Ovary (tissue), 3 donors: Measurements from ENCODE around the gene KBTBD13.
"Not testable (repeated sequence)": the region's sequence is repeated elsewhere in the genome, so short reads cannot be mapped to it uniquely, and the experiment has no call there.

Experiments used
- CTCF ChIP-seq, 3 donors: fragments of 450-650 bp in 2 of 3; fragments of 200-600 bp in 1 of 3; IDR thresholded peaks; one replicate each; pipeline versions ENCODE4 v1.5.1 to v1.8.0; 2016 to 2022; ENCODE audit warnings: antibody characterized with exemption in 3 of 3, mild to moderate bottlenecking in 1 of 3
- EP300 ChIP-seq: sonication (generic); formaldehyde crosslinking; IDR thresholded peaks from one replicate; pipeline ENCODE4 v1.6.1; 2017; ENCODE audit warnings: antibody characterized with exemption
- POLR2A ChIP-seq: fragments of 450-650 bp; IDR thresholded peaks from one replicate; pipeline ENCODE4 v1.6.1; 2017; ENCODE audit warnings: antibody characterized with exemption, mild to moderate bottlenecking, moderate library complexity
- donor health status: DM: no; HTN: no; CAD: no.

DNA sequence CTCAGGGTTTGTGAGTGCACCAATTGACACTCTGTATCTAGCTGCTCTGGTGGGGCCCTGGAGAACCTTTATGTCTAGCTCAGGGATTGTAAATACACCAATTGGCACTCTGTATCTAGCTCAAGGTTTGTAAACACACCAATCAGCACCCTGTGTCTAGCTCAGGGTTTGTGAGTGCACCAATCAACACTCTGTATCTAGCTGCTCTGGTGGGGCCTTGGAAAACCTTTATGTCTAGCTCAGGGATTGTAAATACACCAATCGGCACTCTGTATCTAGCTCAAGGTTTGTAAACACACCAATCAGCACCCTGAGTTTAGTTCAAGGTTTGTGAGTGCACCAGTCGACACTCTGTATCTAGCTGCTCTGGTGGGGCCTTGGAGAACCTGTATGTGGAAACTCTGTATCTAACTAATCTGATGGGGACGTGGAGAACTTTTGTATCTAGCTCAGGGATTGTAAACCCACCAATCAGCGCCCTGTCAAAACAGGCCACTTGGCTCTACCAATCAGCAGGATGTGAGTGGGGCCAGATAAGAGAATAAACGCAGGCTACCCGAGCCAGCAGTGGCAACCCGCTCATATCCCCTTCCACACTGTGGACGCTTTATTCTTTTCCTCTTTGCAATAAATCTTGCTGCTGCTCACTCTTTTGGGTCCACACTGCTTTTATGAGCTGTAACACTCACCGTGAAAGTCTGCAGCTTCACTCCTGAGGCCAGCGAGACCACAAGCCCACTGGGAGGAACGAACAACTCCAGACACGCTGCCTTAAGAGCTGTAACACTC is 745 bp upstream of the KBTBD13 start:
- TF ChIP-seq CTCF (IDR thresholded peaks at IDR 0.05); EP300; POLR2A: not testable (repeated sequence)
